Ramos (cell line): ENCODE results near the gene SDK1.

ENCODE experiments used
- in situ Hi-C: fragments of 300-500 bp; cut with MboI; formaldehyde crosslinking; loops from one replicate; pipeline ENCODE4 v1.14.3; 2022; ENCODE audit warnings: low sequenced_read_pairs; ENCODE audit not compliant: unreplicated experiment

Gene SDK1

DNA sequence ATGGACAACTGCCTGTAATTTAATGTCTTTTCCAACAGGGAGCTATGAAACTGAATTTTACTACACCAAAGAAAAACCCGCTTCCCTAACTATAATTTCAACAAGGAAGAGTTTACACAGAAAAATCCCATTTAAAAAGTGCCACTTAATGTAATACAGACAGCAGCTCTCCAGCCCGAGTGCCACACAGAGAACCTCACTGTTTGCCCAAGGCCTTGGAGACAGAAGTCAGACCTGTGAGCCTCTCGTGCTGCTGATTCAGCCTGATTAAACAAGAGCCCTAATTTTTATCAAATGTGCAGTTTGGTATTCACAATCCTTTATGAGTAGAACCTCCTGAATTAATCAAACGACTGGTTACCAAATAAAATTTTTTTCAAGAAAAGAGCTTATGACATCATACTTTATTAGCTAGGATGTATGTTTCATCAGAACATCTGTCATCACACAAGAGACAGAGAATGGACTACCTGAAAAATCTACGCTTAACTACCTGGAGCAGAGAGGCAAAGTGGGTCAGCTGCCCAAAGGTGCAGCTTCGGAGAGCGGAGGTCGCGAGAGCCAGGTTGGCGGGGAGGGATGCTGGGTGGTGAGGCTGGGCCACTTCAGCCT, 543.6 kb downstream of the SDK1 start:
- in situ Hi-C loops: no loop called here

DNA sequence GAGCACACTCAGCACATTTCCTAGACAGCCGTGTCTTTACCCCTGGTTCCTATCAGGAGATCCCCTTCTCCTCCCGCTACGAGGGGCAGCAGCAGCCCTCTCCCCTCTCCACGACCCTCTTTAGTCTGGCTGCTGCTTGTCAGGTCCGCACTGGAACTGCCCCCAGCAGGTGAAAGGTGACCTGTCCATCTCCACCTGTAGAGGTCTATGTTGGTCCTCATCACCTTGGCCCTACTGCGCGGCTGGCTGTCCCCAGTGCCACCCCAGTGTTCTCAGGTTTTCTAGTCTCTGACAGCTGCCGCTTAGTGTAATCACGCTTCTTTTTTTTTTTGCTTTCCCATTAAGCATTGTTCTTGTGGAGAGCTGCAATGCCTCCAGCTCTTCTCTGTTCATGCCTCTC, 545.7 kb downstream of the SDK1 start:
- in situ Hi-C loops: no loop called here

DNA sequence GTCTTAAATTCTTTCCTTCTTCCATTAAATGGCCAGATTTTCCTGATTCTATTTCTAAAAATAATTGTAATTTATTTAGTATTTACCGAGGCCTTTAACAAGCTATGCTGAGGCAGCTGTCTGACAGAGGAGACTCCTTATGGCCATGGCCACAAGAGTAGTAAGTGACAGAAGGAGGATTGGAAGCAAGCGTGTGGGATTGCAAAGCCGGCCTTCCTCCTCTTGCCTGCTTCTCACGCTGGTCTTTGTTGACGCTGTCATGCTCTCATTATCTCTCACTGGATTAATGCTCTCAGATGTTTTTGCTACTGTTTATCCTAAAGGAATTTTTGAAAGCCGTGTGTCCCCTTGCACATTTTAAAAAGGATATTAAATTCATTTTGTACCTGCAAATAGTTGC, 546.3 kb downstream of the SDK1 start:
- in situ Hi-C loops: no loop called here

DNA sequence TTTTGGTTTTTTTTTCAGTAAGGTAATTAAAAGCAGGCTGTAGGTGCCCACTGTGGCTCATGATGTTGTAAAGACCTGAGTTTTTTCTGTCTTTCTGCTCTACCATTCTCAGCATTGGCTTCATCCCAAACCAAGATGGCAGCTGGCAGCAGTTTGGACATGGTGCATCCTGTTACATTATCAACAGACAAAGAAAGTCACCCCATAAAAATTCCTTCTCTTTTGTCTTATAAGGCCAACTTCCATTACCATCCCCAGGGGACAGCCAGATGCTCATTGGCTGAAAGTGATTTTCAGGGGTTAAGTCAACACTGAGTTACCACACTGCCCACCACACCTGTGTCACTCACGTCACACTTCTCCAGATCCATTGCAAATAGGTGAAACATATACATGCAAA, 558.4 kb downstream of the SDK1 start:
- in situ Hi-C loops: no loop called here

DNA sequence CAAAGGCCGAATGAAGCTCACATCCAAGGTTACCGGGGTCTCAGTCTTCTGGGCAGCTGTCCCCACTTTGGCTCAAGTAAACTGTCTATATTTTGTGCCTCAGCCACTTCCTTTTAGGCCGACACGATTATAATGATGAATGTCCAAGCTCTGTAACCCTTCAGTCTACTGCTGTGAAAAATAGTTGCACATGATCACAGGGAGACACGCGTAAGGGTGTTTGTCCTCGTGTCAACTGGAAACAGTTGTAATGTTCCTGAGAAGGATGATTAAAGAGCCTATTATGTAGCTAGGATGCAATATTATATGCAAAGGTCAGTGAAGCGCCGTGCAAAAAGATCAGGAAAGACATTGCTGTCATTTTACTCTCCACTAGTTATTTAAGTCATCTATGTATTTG, 559.9 kb downstream of the SDK1 start:
- in situ Hi-C loops: no loop called here

DNA sequence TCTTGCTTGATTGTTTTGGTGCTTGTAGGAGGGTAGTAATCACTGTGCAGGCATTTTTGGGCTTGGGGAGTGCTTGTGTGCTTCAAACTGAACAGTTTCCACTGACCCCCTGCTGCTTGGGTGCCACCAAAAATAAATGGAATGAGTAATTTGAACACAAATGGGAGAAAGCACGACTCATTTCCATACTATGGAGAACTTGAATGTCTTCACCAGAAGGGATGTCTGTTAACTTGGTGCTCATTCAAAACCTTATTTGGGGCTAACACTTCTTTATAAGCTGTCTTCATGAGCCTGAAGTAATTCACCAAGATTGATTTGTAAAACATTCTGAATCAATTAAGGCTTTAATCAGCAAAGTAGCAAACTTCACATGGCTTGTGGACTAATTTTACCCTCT, 560.3 kb downstream of the SDK1 start:
- in situ Hi-C loops: no loop called here

DNA sequence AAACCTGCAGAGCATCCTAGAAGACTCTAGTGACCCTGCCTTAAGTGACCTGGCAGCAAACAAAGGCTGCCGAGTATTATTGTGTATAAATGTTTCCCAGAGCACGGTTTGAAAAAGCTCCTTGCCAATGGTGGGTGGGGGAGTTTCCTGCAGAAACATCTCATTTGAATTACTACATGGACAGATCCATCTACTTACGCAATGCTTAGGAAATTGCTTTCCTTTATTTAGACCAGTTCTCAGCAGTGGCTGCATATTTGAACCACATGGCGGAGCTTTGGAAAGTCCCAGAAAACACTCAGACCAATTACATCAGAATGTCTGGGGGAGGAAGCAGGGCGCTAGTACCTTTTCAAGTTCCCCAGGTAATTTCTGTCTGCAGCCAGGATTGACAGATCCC, 560.9 kb downstream of the SDK1 start:
- in situ Hi-C loops: no loop called here

DNA sequence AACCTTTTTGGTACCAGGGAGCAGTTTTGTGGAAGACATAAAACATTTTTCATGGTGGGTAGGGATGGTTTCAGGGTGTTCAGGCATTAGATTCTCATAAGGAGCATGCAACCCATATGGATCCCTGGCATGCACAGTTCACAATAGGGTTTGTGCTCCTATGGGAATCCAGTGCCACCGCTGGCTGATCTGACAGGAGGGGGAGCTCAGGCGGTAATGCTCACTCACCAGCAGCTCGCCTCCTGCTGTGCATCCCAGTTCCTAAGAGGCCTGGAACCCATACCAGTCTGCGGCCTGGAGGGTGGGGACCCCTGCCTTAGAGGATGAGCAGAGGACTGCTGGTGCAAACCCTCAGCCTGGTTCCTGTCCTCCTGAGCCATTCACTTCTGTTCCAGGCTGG, 561.7 kb downstream of the SDK1 start:
- in situ Hi-C loops: no loop called here

DNA sequence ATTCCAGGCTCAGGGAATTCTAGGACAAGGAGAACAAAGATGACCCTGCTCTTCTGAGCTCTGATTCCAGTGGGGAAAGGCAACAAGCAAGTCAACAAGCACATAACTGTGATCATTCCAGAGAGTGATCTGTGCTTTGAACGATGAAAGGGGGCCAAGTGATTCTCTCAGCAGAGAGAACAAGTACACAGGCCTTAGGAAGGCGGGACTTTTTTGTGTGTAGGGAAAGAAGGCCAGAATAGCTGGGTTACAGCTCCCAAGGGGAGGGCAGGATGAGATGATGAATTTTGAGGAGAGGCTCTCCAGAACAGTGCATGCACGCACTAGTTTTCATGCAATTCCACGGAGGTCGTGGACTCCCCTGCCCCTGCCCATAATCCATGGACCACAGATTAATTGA, 565.2 kb downstream of the SDK1 start:
- in situ Hi-C loops: no loop called here

DNA sequence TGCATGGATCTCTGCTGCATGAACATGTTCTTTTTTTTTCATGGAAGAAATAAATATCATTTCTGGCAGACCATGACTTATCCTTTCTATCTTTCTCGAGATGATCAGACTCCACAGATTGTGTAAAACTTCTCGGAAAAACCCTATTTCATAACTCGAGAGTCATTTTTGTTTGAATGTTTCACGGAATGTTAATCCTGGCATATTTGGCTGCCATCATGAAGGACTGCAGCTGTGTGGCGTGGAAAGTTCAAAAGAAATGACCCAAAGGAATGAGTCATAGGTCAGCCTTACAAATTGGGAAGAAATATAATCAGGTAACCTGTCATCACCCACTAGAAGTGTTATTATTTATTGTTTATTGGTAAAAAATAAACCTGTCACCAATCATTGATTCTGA, 566.8 kb downstream of the SDK1 start:
- in situ Hi-C loops: no loop called here

DNA sequence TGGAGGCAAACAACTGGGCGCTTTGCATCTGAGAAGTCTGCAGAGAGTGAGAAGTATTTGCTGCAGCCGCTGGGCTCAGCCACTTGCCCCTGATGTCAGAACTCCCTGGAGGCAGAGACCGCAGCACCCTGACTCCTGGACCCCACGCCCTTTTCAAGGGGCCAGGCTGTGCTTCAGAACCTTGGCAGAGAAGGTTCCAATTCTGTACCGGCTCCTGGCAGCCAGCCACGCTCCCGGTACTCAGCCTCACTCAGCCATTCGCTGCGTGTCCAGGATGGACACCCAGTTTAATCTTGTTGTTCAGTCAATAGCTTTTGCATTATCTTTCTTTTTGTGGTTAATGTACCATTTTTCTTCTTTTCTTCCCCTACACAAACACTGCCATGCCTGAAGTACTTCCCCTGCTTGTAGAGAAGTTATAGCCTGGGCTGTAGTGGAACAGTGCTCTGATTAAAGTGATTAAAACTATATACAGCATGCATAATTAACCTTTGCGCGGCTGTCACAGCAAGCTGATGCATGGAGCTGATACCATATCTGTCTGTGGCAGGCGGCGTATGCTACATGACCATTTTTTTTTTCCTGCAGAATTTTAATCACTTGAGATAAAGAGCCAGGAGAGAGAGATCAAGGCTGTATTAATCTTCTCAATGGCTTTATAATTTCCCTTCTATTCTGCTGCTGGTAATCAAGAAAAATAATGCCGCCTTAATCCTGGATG, 578.5 kb downstream of the SDK1 start:
- in situ Hi-C loops: loop anchor here (25.0 kb wide), 1 partner anchor 1017 kb away; no protein-coding TSS in a partner anchor

DNA sequence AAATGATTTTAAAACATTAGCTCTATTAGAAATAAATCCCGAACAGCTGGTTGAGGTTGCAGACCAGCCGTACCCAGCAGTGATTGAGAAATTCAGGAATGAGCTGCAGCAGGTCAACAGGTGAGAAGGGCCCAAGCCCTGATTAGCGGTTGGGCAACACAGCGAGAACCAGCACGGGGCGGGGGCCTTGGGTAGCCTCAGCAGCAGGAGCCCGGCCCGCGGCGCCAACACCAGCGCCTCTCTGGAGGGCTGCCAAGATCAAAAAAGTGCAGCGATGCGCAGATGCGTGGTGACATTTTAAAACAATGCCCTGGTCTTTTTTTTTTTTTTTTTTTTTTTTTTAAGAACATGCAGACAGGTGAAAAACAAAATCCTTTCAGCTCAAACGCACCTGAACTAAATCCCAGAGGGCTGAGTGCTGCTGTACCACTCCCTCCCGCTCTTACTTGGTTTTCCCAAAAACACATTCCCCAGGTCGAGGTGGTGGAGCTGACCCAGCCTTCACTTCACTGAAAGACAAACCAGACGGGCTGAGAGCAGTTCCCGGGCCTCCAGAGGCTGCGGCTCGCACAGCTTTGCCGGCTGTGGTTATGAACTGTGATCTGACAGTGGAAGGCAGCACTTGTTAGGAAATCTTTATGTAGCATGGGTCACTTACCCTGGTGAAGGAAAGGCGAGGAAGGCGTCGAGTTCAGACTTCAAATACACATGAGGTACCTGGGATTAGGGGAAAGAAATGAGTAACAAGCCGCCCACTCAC, 579.4 kb downstream of the SDK1 start:
- in situ Hi-C loops: loop anchor here (25.0 kb wide), 1 partner anchor 1018 kb away; no protein-coding TSS in a partner anchor

DNA sequence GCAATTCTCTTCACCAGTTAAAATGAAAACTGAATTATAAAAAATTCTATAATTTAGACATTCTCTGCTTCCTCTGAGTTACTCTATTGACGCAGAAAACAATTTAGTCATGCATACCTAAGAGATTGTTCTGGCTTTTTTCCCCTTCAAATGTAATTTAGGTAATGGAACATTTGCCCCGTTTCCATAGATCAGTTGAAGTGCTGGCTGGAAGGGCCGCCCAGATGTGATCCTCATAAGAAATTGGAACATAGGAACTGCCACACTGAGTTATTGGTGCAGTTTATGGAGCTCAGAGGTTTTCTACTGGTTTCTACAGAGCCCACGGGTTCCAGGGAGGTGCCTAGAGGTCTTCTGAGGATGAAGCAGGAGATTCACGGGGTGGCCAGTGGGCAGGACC, 581.7 kb downstream of the SDK1 start:
- in situ Hi-C loops: loop anchor here (25.0 kb wide), 1 partner anchor 1020 kb away; no protein-coding TSS in a partner anchor

DNA sequence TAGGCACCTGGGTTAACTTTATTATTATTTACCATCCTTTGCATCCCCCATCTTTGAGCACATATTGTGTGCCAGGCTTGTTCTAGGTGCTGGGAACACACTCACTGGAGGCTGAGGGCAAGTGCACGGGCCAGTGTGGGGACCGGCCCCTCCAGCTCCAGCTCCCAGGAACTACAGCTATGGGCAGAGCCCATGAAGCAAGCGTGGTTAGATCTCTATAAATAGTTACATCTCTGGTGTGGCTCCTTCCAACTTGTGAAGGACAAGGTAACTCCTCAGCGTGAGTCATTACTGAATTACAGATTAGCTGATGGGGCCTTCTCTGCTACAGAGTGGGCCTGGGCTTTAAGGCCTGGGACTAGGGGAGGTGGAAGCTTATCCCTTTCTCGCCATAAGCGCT, 583.5 kb downstream of the SDK1 start:
- in situ Hi-C loops: loop anchor here (25.0 kb wide), 1 partner anchor 1022 kb away; no protein-coding TSS in a partner anchor

DNA sequence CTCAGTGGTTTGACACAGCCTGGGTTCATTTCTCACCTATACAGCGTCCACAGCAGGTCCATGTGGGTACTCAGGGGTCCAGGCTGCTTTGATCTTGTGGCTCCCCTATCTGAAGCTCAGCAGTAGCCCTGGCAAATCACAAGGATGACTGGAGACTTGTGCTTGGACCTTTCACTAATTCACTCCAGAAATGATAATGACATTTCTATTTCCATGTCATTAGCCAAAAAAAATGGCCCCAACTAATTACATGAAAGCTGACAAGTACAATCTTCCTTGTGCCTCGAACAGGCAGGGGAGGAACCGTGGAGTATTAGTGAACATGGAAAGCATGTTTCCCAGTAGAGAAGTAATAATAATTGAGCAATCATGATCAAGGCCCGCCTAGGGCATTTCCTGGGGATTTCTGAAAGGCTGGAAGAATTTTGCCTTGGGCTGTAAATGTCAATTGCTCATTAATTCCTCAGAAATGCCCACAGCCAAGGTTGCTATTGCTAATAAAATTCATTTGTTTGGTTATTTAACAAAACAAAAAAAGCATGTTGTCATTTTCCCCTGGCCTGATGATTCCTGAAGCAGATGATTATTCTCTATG, 586.1 kb downstream of the SDK1 start:
- in situ Hi-C loops: loop anchor here (25.0 kb wide), 1 partner anchor 1025 kb away; no protein-coding TSS in a partner anchor

DNA sequence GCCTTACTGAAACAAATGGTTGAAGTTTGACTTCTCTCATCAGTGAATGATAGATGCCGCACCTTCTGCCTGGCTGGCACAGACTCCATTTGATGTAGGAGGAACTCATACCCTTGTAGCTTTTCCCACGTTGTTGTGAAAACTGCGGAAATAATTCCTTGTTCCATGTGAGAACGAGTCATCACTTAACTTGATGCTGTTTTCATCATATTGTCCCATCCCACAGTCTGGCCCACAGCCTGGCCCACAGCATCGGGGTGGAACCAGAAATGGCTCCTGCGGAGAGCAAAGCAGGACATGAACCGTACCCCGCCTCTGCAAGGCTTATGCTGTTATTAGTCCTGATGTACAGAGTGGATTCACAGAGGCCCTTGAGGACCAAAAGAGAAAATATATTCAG, 587.0 kb downstream of the SDK1 start:
- in situ Hi-C loops: loop anchor here (25.0 kb wide), 1 partner anchor 1026 kb away; no protein-coding TSS in a partner anchor

DNA sequence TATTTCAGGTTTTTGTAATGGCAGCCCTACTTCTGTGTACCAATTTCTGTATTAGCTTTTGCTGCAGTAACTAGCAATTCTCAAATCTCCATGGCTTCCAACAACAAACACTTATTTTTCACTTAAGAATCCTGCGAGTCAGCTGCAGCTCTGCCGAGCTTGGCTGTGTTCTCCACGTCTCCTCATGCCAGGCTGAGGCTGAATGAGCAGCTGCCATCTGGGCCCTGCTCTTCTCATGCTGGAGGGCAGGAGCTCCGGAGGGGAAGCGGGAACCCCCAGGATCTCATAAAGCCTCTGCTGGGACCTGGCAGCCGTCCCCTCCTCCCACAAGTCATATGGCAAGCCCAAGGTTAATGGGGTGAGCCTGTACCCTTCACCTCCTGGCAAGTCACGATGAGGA, 591.1 kb downstream of the SDK1 start:
- in situ Hi-C loops: loop anchor here (25.0 kb wide), 1 partner anchor 1030 kb away; no protein-coding TSS in a partner anchor

DNA sequence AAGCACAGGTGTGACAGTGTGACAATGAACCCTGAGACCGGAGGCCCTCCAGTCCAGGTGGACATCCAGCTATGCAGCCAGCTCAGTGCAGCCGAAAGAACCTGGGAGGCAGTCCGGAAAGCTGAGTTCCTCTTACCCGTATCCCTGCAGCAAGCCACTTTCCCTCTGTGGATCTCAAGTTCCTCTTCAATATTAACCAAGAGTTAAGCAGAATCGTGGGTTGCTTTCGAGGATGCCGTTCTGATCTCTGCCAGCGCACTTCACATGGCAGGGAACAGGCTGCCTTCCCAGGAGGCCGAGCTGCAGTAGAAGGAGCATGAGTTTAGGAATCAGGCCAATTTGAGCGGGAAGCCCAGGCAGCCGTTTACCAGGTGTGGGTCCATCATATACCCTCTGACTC, 591.6 kb downstream of the SDK1 start:
- in situ Hi-C loops: loop anchor here (25.0 kb wide), 1 partner anchor 1030 kb away; no protein-coding TSS in a partner anchor

DNA sequence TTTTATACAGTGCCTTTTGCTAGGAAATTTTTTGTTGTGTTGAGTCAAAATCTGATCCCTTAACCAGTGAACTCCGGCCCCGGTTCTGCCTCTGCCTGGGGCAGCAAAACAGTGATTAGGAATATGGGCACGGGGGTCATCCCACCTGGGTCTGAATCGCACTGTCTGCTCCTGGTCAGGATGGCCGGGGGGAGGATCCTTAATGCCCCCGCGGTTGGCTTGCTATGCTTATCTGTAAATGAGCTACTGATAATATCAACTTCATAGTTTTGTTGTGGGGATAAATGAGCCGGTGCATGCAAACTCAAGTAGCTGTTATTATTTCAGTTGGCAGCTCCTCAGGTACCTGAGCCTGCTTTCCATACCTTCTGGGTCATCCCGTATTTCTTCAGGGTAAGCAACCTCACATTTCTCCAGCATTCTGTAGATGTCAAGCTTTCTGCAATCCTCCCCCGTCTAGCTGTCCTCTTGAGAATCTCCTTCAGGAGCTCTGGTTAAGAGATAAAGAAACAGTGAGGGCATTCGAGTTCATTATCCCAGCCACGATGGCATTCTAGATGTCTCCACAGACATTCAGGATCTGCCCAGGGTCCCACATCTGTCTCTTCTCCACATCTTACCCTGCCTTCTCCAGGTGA, 592.2 kb downstream of the SDK1 start:
- in situ Hi-C loops: loop anchor here (25.0 kb wide), 1 partner anchor 1031 kb away; no protein-coding TSS in a partner anchor

DNA sequence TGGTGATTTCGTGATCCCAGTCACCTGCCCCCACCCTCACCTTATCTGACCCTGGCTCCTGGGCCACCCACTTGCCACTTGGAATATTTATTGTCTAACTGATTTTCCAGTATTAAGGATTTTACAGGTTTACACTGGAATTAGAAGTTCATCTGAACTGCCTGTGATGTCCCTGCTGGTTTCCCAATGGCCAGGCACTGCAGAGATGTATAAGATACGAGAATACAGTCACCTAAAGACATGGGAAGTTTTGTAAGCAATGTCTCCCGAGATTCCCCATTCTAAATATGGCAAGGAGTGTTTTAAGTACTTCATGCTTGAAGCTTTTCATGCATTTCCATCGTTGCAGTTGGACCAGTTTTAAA, 592.7 kb downstream of the SDK1 start:
- in situ Hi-C loops: loop anchor here (25.0 kb wide), 1 partner anchor 1031 kb away; no protein-coding TSS in a partner anchor
